MM.1S (cell line): Measurements from ENCODE around the gene LMX1B.

Experiments
- DNase-seq: peaks from one replicate; pipeline ENCODE4 v3.0.0-alpha.2; 2015
- H2AFZ ChIP-seq: fragments of 300-600 bp; sonication (generic); 2 replicates; pipeline ENCODE4 v1.6.0; 2016; ENCODE audit warnings: antibody characterized with exemption, low read length
- H3F3A ChIP-seq: fragments of 300-600 bp; sonication (generic); 2 replicates; pipeline ENCODE4 v1.6.1; 2016; ENCODE audit warnings: mild to moderate bottlenecking, antibody characterized with exemption, low read length, moderate library complexity, mixed read lengths; ENCODE audit not compliant: insufficient read depth
- H3K27ac ChIP-seq: fragments of 300-600 bp; sonication (generic); 2 replicates; pipeline ENCODE4 v1.5.1; 2016; ENCODE audit warnings: mild to moderate bottlenecking, low read length
- H3K27me3 ChIP-seq: fragments of 300-600 bp; sonication (generic); replicated peaks from 2 replicates; pipeline ENCODE4 v1.6.0; 2016; ENCODE audit warnings: low read length; ENCODE audit not compliant: insufficient read depth
- H3K36me3 ChIP-seq: fragments of 300-600 bp; sonication (generic); replicated peaks from 2 replicates; pipeline ENCODE4 v1.6.1; 2016; ENCODE audit warnings: mild to moderate bottlenecking, low read length, mixed read lengths; ENCODE audit not compliant: insufficient read depth
- H3K4me1 ChIP-seq: fragments of 300-600 bp; sonication (generic); 2 replicates; pipeline ENCODE4 v1.6.1; 2016; ENCODE audit warnings: low read length, mixed read lengths
- H3K4me2 ChIP-seq: fragments of 300-600 bp; sonication (generic); 2 replicates; pipeline ENCODE4 v1.6.0; 2016; ENCODE audit warnings: low read depth, low read length
- H3K4me3 ChIP-seq: fragments of 300-600 bp; sonication (generic); 2 replicates; pipeline ENCODE4 v1.5.1; 2016; ENCODE audit warnings: low read length, mixed read lengths
- H3K79me2 ChIP-seq: fragments of 300-600 bp; sonication (generic); 2 replicates; pipeline ENCODE4 v1.6.1; 2016; ENCODE audit warnings: mixed run types, low read length, mixed read lengths
- H3K9ac ChIP-seq: fragments of 300-600 bp; sonication (generic); 2 replicates; pipeline ENCODE4 v1.6.1; 2016; ENCODE audit warnings: low read length, mixed read lengths
- H3K9me2 ChIP-seq: fragments of 300-600 bp; sonication (generic); replicated peaks from 2 replicates; pipeline ENCODE4 v1.6.1; 2016; ENCODE audit warnings: mild to moderate bottlenecking, low read length, mixed read lengths; ENCODE audit not compliant: insufficient read depth
- H3K9me3 ChIP-seq: fragments of 300-600 bp; sonication (generic); replicated peaks from 2 replicates; pipeline ENCODE4 v1.6.1; 2016; ENCODE audit warnings: mild to moderate bottlenecking, low read length, mixed read lengths; ENCODE audit not compliant: insufficient read depth
- H4K20me1 ChIP-seq: fragments of 300-600 bp; sonication (generic); 2 replicates; pipeline ENCODE4 v1.6.1; 2016; ENCODE audit warnings: mild to moderate bottlenecking, low read length, moderate library complexity, mixed read lengths; ENCODE audit not compliant: insufficient read depth
- CTCF ChIP-seq: fragments of 300-600 bp; sonication (generic); IDR thresholded peaks from 2 replicates; pipeline ENCODE4 v1.5.1; 2016; ENCODE audit warnings: antibody characterized with exemption, low read length, mixed read lengths
- EZH2 ChIP-seq: fragments of 300-600 bp; sonication (generic); optimal IDR thresholded peaks from 2 replicates; pipeline ENCODE3; 2017; ENCODE audit warnings: low read depth, mild to moderate bottlenecking, antibody characterized with exemption, low read length, mixed read lengths
- EZH2phosphoT487 ChIP-seq: fragments of 300-600 bp; sonication (generic); IDR thresholded peaks from 2 replicates; pipeline ENCODE4 v1.6.1; 2018; ENCODE audit warnings: antibody characterized with exemption, low read length

Gene LMX1B

GRCh38 chr9:126689027-126689825 lies 75.5 kb downstream of the LMX1B start:
- TF ChIP-seq EZH2 = no peak
- no peak for TF ChIP-seq EZH2phosphoT487
- no peak for TF ChIP-seq CTCF

GRCh38 chr9:126690431-126691051 lies 76.8 kb downstream of the LMX1B start:
- DNase-seq = peak; percentile 39
- H3K9ac ChIP-seq = no peak overlapping the region
- TF ChIP-seq EZH2phosphoT487 (no peak), EZH2 (no peak), CTCF (peak; percentile 72)
- H3K79me2 ChIP-seq = no peaks in the 10 kb centered on the region
- H3K4me1 ChIP-seq = no peaks in the 10 kb centered on the region
- H3K9me3 ChIP-seq = no peaks in the 10 kb centered on the region
- no peak overlapping the region for H3K27ac ChIP-seq
- no peaks in the 10 kb centered on the region for H3K36me3 ChIP-seq
- H3F3A ChIP-seq = no peaks in the 10 kb centered on the region
- H2AFZ ChIP-seq = no peak overlapping the region
- peaks cover 97% of the 10 kb centered on the region for H3K27me3 ChIP-seq
- no peaks in the 10 kb centered on the region for H3K9me2 ChIP-seq
- H3K4me2 ChIP-seq = no peak overlapping the region
- H3K4me3 ChIP-seq = no peak overlapping the region
- no peaks in the 10 kb centered on the region for H4K20me1 ChIP-seq

More at GRCh38 chr9:126689027-126689825, 75.5 kb downstream of the LMX1B start:
- Histone ChIP-seq H3K9ac (no peak overlapping the region), H3K36me3 (no peaks in the 10 kb centered on the region), H2AFZ (no peak overlapping the region), H3K27ac (no peak overlapping the region), H4K20me1 (no peaks in the 10 kb centered on the region), H3K79me2 (no peaks in the 10 kb centered on the region), H3K4me3 (no peak overlapping the region), H3F3A (no peaks in the 10 kb centered on the region), H3K27me3 (peaks cover 97% of the 10 kb centered on the region), H3K9me2 (no peaks in the 10 kb centered on the region), H3K4me2 (no peak overlapping the region), H3K9me3 (no peaks in the 10 kb centered on the region), H3K4me1 (no peaks in the 10 kb centered on the region)
- no peak for DNase-seq

- Histone ChIP-seq H3K36me3 (no peaks in the 10 kb centered on the region), H3K27ac (no peak overlapping the region), H3F3A (no peaks in the 10 kb centered on the region), H3K79me2 (no peaks in the 10 kb centered on the region), H3K9me3 (no peaks in the 10 kb centered on the region), H2AFZ (no peak overlapping the region), H3K27me3 (peaks cover 95% of the 10 kb centered on the region), H3K9ac (no peak overlapping the region), H4K20me1 (no peaks in the 10 kb centered on the region), H3K4me3 (no peak overlapping the region), H3K9me2 (no peaks in the 10 kb centered on the region), H3K4me2 (no peak overlapping the region), H3K4me1 (no peaks in the 10 kb centered on the region)
- no peak for TF ChIP-seq EZH2
- TF ChIP-seq EZH2phosphoT487 = no peak
- no peak for TF ChIP-seq CTCF
- DNase-seq = no peak
These were observed 78.5 kb downstream of the LMX1B start for GRCh38 chr9:126692041-126692758.
